ENCODE results near the gene LZTFL1. TPM values are rescaled to one million over a fixed set of nuclear protein-coding genes. Genes with fewer than 3 reads are reported as not detected.

Gene LZTFL1
- total RNA-seq, 4 donors from 2014 or later: 14.7 to 20.1 (median 16.1) TPM

DNA sequence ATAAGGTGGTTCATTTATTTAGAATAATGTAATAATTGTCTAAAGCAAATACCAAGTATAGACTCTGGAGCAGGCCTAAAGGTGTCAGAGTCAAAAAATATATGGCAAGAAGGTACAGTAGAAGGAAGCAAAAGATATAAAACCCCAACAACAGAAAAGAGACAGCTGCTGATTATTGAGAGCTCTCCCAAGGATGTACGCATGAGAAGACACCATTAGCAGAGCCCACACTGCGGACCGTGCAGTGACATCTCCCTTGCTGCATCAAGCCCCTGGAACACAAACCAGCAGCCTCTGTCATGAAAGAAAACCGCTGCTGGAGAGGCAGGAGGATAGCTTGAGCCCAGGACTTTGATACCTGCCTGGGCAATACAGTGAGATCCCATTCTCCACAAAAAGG, 27.6 kb downstream of the LZTFL1 start:
- DNase-seq (ENCODE audit: low spot score) (no peak), ATAC-seq (ENCODE audit: low FRiP score) (no peak)
- TF ChIP-seq, protein P1, sequence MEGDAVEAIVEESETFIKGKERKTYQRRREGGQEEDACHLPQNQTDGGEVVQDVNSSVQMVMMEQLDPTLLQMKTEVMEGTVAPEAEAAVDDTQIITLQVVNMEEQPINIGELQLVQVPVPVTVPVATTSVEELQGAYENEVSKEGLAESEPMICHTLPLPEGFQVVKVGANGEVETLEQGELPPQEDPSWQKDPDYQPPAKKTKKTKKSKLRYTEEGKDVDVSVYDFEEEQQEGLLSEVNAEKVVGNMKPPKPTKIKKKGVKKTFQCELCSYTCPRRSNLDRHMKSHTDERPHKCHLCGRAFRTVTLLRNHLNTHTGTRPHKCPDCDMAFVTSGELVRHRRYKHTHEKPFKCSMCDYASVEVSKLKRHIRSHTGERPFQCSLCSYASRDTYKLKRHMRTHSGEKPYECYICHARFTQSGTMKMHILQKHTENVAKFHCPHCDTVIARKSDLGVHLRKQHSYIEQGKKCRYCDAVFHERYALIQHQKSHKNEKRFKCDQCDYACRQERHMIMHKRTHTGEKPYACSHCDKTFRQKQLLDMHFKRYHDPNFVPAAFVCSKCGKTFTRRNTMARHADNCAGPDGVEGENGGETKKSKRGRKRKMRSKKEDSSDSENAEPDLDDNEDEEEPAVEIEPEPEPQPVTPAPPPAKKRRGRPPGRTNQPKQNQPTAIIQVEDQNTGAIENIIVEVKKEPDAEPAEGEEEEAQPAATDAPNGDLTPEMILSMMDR (IDR thresholded peaks at IDR 0.05): no peak

DNA sequence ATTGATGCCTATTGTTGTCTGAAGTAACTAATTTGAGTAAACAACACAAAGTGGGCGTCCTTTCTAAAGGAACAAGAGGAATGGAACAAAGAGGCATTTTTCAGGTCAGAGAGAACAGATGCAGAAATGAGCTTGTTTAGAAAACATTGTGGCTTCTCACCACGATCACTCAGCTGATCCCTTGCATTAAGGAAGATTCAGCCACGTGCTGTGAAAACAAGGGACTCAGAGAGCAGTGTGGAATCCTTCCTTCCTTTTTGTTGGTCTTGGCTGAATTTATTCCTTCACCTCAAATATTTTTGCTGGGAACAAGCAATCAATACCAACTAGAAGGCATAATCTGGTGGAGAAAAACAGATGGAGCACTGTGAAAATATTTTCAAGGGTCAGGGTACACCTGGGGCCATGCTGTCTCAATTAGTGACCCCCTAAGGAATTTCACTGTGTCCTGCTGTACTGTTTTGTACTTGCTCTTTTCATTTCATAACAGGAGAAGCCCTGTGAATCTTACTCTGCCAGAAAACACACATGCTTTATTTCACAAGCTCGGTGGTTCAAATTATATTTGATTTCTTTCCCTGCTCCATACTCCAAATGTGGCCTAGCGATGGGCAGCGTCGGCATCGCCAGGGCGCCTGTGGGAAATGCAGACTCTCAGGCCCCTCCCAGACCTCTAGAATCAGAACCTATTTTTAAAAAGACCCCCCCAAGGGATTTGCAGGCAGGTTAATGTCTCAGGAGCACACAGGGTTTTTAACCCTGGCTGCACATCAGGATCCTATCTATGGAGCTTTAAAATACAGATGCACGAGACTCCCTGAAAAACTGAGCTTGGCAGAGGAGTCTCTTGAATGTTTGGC, 34.0 kb downstream of the LZTFL1 start:
- TF ChIP-seq, protein P1 (IDR thresholded peaks at IDR 0.05): no peak
- ATAC-seq (ENCODE audit: low FRiP score): no peak
- DNase-seq (ENCODE audit: low spot score): no peak

DNA sequence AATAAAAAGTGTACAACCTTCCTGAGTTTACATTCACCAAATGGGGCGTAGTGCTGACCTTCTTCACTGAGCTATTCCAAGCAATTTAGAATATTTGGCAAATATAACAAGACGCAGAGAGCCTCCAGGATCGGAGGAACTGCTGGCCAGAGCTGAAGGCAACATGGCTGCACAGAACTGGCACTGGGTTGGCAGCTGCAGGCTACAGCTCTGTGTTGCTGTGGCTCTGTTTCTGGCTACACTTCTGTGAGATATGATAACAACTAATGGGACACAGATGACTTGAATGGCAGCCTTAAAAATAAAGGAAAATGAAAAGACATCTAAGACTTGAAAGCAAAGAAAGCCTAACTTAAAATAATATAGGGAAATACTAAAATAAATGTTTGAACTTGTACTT, 34.8 kb downstream of the LZTFL1 start:
- ATAC-seq (ENCODE audit: low FRiP score) (no peak), DNase-seq (ENCODE audit: low spot score) (no peak)
- TF ChIP-seq, protein P1 (IDR thresholded peaks at IDR 0.05): no peak

DNA sequence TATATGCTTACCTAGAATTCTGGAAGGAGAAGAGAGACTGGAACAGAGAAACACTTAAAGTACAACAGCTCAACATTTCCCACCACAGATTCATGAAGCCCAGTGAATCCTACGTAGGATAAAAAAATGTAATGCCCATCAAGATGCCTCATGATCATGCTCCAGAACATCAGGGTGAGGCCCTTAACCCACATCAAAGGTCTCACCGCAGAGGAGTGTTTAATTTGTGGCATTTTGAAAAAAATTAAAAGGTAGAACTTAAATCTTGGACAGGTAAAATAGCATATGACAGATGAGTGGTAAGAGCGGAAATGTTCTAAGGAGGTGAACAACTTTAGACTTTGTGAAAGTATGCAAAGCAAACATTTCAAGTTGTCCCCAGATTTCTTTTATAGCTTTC, 35.8 kb downstream of the LZTFL1 start:
- no peak for ATAC-seq (ENCODE audit: low FRiP score)
- no peak for DNase-seq (ENCODE audit: low spot score)

DNA sequence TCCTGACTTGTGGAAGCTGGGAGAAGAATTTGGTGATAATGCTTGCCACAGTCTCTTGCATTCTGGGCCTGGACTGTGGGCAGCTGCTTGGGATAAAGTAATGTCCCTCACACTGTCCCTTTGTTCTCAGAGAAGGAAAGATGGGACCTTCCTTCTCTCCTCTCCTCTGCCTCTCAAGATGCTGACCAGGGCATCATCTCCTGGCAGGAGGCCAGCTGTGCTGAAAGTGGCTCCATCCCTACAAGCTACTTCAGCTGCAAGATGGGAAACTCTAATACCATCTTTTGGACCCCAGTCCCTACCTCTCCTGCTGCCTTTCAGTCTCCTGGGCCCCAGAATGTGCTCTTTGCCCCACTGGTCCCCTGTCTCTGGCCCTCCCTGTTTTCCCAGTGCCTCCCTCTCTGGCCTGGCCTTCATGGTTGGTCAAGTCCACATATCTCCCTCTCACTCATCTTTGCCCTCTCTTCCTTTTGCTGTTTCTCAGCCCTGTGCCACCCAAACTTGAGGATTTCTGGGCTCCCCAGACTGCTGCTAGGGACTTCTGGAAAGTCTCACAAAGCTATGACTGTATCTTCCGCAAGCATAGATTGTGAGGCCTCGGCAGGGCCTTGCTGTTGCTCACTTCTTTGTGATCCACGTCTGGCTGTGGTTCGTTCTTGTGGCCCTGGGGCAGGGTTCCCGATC, 38.5 kb downstream of the LZTFL1 start:
- ATAC-seq (ENCODE audit: low FRiP score) (no peak), DNase-seq (ENCODE audit: low spot score) (no peak)
- TF ChIP-seq, protein P1 (IDR thresholded peaks at IDR 0.05): no peak

More for the DNA sequence above, 35.8 kb downstream of the LZTFL1 start:
- TF ChIP-seq, protein P1 (IDR thresholded peaks at IDR 0.05): no peak

DNA sequence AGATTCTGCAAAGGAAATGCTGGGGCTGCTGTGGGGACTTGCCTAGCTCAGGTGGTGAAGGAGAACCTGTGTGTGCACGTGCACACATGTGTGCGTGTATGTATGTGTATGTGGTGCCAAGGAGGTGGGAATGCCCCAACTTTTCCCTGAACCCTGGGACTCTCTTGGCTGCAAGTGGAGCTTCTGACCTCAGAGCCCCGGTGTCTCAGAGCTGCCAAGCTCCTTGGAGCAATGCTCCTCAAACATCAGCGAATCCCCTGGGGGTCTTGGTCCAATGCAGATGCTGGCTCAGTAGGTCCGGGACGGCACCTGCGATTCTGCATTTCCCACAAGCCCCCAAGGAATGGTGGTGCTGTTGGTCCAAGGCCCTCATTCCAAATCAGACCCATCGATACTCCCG, 39.8 kb downstream of the LZTFL1 start:
- ATAC-seq (ENCODE audit: low FRiP score) (no peak), DNase-seq (ENCODE audit: low spot score) (no peak)
- TF ChIP-seq, protein P1 (IDR thresholded peaks at IDR 0.05): no peak
